Mucosa of descending colon (tissue), 3 donors: ENCODE results near the gene VEGFC. TPM values are rescaled to one million over a fixed set of nuclear protein-coding genes. Genes with fewer than 3 reads are reported as not detected.

Experiments used
- ATAC-seq: fragments of 200-7000 bp; cut with Tn5 transposase; one replicate; pipeline ENCODE4 v1.9.1; 2020; ENCODE audit warnings: mild to moderate bottlenecking, moderate library complexity
- DNase-seq, 3 donors: peaks; one replicate each; pipeline ENCODE4 v3.0.0-alpha.2; 2020
- H3K36me3 ChIP-seq: fragments of 200-600 bp; one replicate; pipeline ENCODE4 v1.8.0; 2021; ENCODE audit warnings: low read depth, mild to moderate bottlenecking
- H3K4me1 ChIP-seq: fragments of 200-600 bp; one replicate; pipeline ENCODE4 v1.8.0; 2021; ENCODE audit warnings: low read depth, mild to moderate bottlenecking
- H3K4me3 ChIP-seq: fragments of 200-600 bp; one replicate; pipeline ENCODE4 v1.8.0; 2021; ENCODE audit warnings: mild to moderate bottlenecking
- H3K9me3 ChIP-seq: fragments of 200-600 bp; one replicate; pipeline ENCODE4 v1.8.0; 2021; ENCODE audit warnings: mild to moderate bottlenecking
- CTCF ChIP-seq: fragments of 200-600 bp; IDR thresholded peaks from one replicate; pipeline ENCODE4 v1.8.0; 2022; ENCODE audit warnings: antibody characterized with exemption, mild to moderate bottlenecking
- intact Hi-C, 2 donors: fragments of 100-400 bp; cut with DNase I in 1 of 2; cut with micrococcal nuclease in 1 of 2; formaldehyde crosslinking; loops; one replicate each; pipeline versions ENCODE4 v1.11.0 to v1.11.1; 2022; cut with DNase I, micrococcal nuclease
- total RNA-seq, 3 donors: library from RNA; stranded (reverse); fragmentation: NEBNext Ultra II Directional in 2 of 3; extraction: Animal tissue kit (Norgen Biotek cat#: 25700) in 2 of 3; gene quantifications; one replicate each; pipeline versions ENCODE4 v1.2.1 to v1.2.4, GENCODE V29; 2021 to 2023
- donor health status: DM: no; HTN: no; CAD: no; lungs with moderate emphysema.
- donor health status: DM: no; HTN: no; CAD: no.
- donor health status: DM: no; HTN: yes; CAD: no.

Gene VEGFC
- total RNA-seq, 3 donors from 2014 or later = 1.2 to 5.3 (median 3.4) TPM

GRCh38 chr4:176752191-176752749, 40.5 kb downstream of the VEGFC start:
- H3K4me3 ChIP-seq = no peak overlapping the region
- no peak for TF ChIP-seq CTCF
- no peaks in the 10 kb centered on the region for H3K4me1 ChIP-seq
- H3K36me3 ChIP-seq = no peaks in the 10 kb centered on the region
- no peaks in the 10 kb centered on the region for H3K9me3 ChIP-seq
- DNase-seq (no peak), ATAC-seq (no peak)
- intact Hi-C loops = no loop called here

- Histone ChIP-seq H3K36me3 (no peaks in the 10 kb centered on the region), H3K4me1 (no peaks in the 10 kb centered on the region), H3K4me3 (no peak overlapping the region), H3K9me3 (no peaks in the 10 kb centered on the region)
- DNase-seq = no peak
- intact Hi-C loops = no loop called here
- no peak for TF ChIP-seq CTCF
- ATAC-seq = no peak
Measured at GRCh38 chr4:176751061-176751460, 41.7 kb downstream of the VEGFC start.

- ATAC-seq (no peak), DNase-seq (no peak)
- no peak overlapping the region for H3K4me3 ChIP-seq
- no peaks in the 10 kb centered on the region for H3K9me3 ChIP-seq
- H3K36me3 ChIP-seq = no peaks in the 10 kb centered on the region
- no peaks in the 10 kb centered on the region for H3K4me1 ChIP-seq
- intact Hi-C loops = no loop called here
- no peak for TF ChIP-seq CTCF
Measured at GRCh38 chr4:176746846-176747245, 45.9 kb downstream of the VEGFC start.

GRCh38 chr4:176745902-176746301, 46.8 kb downstream of the VEGFC start:
- no peak for DNase-seq
- intact Hi-C loops = no loop called here
- H3K4me3 ChIP-seq = no peak overlapping the region
- H3K36me3 ChIP-seq = no peaks in the 10 kb centered on the region
- TF ChIP-seq CTCF = no peak
- no peaks in the 10 kb centered on the region for H3K9me3 ChIP-seq
- ATAC-seq = no peak
- H3K4me1 ChIP-seq = no peaks in the 10 kb centered on the region

GRCh38 chr4:176744091-176744490, 48.6 kb downstream of the VEGFC start:
- DNase-seq = no peak
- Histone ChIP-seq H3K36me3 (no peaks in the 10 kb centered on the region), H3K4me3 (no peak overlapping the region), H3K9me3 (no peaks in the 10 kb centered on the region), H3K4me1 (no peaks in the 10 kb centered on the region)
- no peak for TF ChIP-seq CTCF
- intact Hi-C loops = no loop called here
- no peak for ATAC-seq

- intact Hi-C loops = no loop called here
- Histone ChIP-seq H3K4me3 (no peak overlapping the region), H3K36me3 (no peaks in the 10 kb centered on the region), H3K4me1 (no peaks in the 10 kb centered on the region), H3K9me3 (no peaks in the 10 kb centered on the region)
- TF ChIP-seq CTCF = no peak
- DNase-seq (no peak), ATAC-seq (no peak)
Measured at GRCh38 chr4:176742211-176742610, 50.5 kb downstream of the VEGFC start.
